GM18498 (cell line): ENCODE results near the gene HES4.

ENCODE experiments used
- ATAC-seq: cut with Tn5 transposase; IDR thresholded peaks from one replicate; pipeline ENCODE4 v1.9.1; 2021; ENCODE audit warnings: mild to moderate bottlenecking, moderate library complexity; ENCODE audit not compliant: unreplicated experiment

The HES4 gene

DNA sequence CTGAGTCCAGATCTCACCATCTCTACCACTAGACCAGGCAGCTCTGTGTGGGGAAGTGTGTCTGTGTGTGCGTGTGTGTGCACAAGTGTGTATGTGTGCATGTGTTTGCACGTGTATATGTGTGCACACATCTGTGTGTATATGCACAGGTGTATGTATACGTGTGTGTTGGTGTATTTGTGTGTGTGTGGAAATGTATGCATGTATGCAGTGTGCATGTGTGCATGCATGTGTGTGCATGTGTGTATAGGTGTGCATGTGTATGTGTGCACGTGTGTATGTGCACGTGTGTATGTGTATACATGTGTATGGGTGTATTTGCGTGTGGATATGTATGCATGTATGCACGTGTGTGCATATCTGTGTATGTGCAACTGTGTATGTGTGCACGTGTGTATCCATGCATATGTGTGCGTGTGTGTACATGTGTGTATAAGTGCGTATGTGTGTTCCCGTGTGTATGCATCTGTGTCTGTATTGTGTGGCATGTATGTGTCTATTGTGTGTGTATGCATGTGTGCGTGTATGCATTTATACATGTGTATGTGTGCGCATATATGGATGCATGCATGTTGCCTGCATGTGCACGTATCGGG is 30.5 kb downstream of the HES4 start:
- no peak for ATAC-seq

DNA sequence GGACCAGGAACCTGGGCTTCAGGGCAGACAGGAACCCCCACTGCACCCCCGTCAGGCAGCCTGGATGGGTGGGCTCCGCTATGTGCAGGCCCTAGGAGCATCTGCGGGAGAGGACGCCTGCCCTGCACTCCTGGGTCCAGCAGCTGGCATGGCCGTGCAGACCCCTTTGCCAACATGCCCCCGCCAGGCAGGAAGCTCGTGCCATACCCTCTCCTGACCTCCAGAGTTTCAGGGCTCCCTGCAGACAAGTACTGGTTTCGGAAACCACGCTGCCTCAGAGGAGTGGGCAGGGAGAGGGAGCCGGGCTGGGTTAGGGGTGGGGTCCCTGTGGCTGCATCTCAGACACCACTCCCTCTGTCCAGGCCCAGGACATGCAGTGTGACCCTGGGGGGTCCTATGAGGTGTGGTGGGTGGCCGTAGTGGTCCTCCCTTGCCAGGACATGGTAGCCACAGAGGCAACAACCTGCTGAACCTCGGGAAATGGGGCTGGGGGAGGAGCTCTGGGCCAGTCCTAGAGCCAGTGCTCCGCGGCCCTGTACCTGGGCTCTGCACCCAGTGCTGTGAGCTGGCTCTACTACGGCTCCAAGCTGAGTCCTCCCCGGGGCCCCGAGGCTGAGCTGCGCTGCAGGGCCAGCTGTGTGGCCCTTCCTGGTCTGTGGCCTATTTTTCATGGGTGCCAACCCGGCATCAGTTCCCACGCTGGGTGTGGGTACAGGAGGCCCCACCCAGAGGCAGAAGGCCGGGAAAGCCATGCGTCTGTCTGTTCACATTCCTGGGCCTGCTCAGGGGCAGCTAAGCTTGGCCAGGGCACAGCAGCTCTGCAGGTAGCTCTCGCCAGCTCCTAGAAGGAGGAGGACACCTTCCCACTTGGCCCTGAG is 32.2 kb downstream of the HES4 start:
- no peak for ATAC-seq

DNA sequence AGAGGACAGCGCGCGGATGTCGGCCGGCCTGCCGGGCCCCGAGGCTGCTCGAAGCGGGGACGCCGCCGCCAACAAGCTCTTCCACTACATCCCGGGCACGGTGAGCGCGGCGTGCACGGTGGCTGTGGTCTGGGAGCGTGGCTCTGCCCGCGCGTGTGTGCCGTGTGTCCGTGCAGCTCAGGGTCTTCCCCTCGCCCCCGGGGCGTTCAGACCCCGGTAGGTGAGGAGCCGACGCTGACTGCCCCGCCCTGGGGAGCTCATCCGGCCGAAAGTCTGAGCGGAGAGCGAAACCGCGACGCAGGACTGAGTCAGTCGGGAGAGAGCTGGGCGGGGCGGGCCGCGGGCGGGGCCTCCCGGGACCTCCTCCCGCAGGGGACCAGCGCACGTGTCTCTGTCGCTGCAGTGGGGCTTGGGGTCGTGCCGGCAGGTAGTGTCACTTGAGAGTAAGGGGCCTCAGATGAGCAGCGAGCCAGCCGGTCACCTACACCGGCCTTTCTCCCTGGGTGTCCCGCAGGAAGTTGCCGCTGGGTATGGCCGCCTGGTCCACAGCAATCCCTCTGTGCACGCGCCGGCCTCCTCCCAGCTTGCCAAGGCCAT is 33.1 kb downstream of the HES4 start:
- peak; percentile 70 for ATAC-seq

DNA sequence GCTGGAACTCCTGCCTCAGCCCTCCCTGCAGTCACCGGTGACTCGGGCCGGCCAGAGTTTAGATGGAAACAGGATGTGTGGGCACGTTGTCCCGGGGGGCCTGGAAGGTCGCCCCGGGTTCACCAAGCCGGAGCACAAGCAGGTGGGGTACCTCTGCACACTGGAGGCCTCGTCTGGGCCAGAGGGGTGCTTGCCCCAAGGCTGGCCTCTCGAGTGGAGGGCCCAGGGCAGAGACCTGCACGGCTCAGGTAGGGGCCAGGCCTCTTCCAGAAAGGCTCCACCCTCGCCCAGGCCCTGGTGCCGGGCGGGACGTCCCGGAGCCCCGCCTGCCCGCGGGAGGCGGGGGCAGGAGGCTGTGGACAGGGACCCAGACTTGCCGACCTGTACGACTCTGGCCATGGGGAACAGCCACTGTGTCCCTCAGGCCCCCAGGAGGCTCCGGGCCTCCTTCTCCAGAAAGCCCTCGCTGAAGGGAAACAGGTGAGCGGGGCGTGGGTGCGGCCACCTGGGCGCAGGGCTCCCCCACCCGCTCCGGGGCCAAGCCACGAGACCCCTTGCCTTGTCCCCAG is 33.7 kb downstream of the HES4 start, which contains the start of gene PLEKHN1:
Gene PLEKHN1 (plus strand): TSS at position 348 of the 569 bp plus-strand sequence. CDS start 50 bp downstream, at position 398.
- ATAC-seq: peak; percentile 38

DNA sequence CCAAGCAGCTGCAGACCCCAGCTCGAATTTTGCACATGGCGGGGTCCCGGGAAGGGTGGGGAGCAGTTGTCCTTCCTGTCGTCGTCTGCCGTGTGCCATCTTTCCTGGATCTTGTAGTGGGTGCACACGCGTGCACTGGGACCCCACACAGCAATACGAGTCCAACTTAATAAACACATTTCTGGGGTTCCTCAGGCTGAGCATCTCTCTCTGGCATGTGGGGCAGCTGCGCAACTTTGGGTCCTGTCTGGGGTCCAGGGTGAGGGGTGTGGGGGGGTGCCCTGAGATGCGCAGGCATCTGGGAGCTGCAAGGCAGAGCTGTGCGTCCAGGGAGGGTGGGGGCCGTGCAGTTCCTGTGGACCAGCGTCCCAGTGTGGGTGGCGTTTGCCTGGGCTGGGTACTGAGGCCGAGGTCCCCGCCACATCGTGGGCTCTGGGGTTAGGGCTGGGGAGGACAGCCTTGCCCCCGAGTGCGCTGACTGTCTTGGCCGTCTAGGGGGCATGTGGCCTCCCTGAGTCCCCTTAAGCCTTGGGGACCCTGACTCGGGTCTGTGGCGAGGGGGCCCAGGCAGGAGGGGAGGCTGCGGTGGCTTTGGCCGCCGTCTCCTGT is 34.3 kb downstream of the HES4 start:
- ATAC-seq: no peak

DNA sequence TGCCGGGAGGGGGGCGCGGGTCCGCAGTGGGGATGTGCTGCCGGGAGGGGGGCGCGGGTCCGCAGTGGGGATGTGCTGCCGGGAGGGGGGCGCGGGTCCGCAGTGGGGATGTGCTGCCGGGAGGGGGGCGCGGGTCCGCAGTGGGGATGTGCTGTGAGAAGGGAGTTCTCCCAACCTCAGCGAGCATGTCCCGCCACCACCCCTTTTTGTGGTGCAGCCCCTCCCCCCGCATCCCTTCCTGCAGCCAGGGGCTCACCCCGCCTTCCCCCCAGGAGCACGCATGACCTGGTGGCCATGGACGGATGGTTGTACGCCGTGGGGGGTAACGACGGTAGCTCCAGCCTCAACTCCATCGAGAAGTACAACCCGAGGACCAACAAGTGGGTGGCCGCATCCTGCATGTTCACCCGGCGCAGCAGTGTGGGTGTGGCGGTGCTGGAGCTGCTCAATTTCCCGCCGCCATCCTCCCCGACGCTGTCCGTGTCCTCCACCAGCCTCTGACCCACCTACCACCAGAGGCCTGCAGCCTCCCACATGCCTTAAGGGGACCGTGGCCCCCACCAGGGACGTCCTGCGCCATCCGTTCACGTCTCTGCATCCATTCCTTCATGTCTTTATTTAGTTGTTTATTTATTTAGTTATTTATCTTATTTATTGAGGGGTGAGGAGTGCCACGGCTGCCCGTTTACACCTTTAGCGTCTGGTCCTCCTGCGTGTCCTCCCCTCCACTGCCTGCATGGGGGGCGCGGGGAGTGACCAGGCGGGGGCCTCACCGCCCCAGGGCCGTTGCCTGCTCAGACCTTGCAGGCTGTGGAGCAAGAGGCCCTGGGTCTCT is 35.0 kb downstream of the HES4 start:
- no peak for ATAC-seq

DNA sequence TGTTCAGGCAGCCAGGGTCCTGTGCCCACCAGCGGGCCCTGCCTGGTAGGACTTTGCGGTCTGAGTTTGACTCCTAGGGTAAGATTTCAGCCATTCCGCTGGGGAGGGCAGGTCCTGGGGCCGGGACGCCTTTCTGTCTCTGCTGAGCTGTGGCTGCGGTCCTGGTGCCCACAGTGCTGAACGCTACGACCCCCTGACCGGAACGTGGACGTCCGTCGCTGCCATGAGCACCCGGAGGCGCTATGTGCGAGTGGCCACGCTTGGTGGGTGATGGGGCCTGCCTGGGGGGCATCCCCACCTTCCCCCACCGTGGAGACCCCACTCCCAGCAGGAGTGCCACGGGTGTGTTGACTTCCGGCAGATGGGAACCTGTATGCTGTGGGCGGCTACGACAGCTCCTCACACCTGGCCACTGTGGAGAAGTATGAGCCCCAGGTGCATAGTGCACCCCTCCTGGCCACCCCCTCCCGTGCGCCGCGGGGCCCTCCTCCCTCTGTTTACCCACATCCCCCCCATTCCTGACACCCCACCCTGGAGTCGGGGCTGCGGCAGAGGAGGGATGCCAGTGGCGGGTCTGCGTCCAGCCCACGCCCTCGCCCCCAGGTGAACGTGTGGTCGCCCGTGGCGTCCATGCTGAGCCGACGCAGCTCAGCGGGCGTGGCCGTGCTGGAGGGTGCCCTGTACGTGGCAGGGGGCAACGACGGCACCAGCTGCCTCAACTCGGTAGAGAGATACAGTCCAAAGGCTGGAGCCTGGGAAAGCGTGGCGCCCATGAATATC is 36.0 kb downstream of the HES4 start:
- ATAC-seq: no peak

DNA sequence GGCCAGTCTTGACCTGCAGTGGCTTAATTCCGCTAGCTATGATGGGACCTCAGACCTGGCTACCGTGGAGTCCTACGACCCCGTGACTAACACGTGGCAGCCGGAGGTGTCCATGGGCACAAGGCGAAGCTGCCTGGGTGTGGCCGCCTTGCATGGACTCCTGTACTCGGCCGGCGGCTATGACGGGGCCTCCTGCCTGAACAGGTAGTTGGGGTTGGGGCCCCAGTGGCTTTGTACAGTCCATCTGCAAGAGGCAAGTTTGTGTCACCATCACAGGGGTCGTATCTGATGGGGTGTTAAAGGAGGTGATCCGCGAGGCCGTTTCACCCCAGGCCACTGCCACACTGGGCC is 36.6 kb downstream of the HES4 start:
- no peak for ATAC-seq

DNA sequence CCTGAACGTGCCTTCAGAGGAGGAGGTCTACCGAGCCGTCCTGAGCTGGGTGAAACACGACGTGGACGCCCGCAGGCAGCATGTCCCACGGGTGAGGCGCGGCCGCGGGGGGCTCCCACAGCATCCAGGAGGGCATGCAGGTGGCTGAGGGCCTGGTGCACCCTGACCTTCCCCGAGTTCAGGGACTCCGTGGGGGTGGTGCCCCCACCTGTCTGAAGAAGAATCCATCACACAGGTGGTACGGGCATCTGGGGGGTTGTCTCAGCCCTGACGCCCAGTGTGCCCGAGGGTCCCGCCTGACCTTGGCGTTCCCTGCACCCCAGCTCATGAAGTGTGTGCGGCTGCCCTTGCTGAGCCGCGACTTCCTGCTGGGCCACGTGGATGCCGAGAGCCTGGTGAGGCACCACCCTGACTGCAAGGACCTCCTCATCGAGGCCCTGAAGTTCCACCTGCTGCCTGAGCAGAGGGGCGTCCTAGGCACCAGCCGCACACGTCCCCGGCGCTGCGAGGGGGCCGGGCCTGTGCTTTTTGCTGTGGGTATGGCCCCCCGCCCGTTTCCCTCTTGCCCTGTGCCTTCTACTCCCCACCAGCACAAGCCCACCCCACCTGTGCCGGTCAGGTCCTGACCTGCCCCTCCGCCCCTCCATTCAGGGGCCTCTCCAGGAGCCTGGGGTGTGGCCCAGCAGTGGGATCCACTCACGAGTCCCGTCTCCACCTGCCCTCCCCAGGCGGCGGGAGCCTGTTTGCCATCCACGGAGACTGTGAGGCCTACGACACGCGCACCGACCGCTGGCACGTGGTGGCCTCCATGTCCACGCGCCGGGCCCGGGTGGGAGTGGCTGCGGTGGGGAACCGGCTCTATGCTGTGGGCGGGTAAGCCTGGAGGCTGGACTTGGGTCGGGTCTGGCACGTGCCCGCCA is 37.3 kb downstream of the HES4 start:
- no peak for ATAC-seq

DNA sequence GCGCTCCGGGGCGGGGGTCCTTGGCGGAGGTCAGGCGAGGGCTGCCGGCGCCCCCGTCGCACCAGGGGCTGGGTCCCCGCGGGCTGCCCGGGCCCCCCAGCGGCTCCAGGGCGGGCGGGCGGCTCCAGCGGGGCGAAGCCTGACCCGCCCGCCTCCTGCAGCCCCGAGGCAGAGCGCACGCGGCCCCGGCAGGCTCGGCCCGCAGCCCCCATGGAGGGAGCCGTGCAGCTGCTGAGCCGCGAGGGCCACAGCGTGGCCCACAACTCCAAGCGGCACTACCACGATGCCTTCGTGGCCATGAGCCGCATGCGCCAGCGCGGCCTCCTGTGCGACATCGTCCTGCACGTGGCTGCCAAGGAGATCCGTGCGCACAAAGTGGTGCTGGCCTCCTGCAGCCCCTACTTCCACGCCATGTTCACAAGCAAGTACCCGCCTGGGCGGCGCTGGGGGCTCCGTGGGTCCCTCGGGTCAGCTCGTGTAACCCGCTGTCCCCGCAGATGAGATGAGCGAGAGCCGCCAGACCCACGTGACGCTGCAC is 38.7 kb downstream of the HES4 start:
- peak; percentile 11 for ATAC-seq

DNA sequence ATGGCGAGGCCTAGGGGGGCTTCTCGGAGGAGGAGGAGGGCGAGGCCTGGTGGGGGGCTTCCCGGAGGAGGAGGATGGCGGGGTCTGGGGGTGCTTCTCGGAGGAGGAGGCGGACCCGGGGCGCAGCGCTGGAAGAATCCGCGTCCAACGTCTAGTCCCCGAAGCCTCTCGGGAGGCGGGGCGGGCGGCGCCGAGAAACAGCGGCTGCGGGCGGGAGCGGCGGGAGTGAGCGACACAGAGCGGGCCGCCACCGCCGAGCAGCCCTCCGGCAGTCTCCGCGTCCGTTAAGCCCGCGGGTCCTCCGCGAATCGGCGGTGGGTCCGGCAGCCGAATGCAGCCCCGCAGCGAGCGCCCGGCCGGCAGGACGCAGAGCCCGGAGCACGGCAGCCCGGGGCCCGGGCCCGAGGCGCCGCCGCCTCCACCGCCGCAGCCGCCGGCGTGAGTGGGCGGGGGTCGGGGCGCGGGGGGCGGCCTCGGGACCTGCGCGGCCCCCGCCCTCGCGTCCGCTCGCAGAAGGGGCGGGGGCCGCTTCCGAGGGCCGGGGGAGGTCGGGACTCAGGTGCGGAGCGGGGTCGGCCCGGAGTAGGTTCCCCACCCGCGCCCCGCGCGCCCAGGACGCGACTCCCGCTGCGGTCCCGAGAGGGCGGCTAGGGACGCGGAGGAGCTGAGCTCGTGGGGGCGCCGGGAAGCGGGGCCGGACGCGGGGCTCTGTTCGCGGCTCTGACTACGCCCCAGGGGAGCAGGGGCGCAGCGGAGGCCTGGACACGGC is 39.4 kb downstream of the HES4 start, which contains the start of gene KLHL17:
Gene KLHL17 (plus strand): TSS at position 222 of the 769 bp plus-strand sequence. CDS start 110 bp downstream, at position 332.
- ATAC-seq: peak; percentile 43

DNA sequence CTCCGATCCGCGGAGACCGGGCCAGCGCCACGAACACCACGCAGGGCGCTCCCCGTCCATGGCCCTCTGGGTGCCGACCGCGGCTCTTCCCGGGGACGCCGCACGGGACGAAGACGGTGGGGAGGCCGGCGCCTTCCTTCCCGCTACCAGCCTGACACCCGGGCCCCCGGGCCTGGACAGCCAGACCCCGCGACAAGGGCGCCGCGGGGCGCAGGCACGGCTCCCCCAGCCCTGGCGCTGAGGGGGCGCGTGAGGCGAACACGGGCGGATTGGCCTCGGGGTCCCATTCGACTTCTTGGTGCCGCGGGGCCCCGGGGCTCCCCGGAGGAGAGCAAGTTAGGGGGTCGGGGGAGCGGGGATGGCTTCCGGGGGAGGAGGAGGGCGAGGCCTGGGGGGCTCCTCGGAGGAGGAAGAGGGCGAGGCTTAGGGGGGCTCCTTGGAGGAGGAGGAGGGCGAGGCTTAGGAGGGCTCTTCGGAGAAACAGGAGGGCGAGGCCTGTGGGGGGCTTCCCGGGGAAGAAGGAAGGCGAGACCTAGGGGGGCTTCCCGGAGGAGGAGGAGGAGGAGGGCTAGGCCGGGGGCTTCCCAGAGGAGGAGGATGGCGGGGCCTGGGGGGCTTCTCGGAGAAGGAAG is 40.0 kb downstream of the HES4 start:
- ATAC-seq: no peak

DNA sequence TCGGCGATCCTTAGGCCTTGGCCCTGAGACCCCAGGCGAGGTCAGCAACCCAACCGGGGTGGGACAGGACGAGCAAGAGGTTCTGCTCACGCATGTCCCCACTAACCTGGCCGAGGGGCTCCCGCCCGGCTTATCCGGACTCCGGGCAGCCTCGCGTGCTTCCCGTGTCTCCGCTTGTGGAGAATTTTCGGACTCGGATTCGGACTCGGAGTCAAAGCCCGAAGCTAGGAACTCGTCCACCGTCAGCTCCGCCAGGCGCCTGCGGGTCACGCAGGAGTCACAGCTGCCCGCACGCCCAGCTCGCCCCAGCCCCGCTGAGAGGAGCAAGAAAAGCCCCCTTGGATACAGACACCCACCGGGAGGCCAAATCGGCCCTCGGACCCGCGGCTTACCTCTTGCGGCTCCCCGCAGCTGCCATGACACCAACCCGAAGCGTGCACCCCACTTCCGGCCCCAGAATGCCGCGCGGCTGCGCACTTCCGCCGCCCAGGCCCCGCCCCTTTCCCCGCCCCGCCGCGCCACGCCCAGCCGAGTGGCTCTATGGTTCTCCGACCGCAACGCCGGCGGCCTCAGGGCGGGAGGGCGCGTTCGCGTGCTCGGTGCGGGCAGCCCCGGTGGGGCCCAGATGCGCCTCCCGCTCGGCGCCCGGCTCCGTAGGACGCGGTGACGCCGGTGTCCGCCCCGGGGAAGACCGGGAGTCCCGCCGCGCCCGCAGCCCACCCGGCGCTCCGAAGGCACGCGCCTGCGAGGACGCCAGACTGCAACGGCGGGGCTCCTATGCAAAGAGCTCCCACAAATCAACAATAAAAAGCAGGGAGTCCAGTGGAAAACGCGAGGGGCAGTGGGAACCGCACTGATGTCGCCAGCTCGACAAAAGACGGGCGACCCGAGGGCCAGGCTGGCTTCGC is 40.8 kb downstream of the HES4 start, which contains the start of gene NOC2L:
Gene NOC2L (minus strand): TSS at position 434 of the 908 bp plus-strand sequence. CDS start 16 bp downstream, at position 418.
- peak; percentile 76 for ATAC-seq

DNA sequence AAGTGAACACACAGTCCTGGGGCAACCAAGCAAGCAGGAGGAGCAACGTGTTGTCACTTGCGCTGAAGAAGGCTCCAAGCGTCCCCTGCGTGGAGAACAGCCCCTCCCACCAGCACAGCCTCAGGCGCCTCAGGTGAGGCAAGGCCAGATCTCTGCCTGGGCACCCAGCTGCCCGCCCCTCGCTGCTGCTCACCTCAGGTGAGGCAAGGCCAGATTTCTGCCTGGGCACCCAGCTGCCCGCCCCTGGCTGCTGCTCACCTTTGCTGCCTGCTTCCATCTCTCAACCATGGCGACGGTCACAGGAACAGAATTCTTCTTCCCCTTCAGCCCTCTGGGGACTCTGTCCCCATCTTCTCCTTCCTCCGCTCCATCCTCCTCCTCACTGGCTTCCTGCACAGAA is 43.3 kb downstream of the HES4 start:
- ATAC-seq: no peak

DNA sequence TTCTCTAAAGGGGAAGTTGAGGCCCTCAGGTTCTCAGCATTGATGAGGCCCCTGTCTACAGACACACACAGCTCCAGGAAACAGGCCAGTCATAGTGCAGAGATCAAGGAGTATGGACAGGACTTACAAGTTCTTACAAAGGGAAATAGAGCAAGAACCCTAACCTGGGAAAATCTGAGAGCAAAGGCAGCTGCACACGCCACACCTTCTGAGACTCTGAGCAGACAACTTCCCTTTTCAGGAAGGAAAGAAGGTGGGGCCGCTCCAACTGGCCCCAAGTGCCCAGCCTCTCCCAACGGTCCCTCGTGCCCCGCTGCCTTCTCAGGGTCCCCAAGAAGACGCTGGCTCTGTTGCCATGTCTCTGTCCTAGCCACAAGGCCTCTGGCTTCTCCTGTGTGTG is 44.4 kb downstream of the HES4 start:
- ATAC-seq: no peak

DNA sequence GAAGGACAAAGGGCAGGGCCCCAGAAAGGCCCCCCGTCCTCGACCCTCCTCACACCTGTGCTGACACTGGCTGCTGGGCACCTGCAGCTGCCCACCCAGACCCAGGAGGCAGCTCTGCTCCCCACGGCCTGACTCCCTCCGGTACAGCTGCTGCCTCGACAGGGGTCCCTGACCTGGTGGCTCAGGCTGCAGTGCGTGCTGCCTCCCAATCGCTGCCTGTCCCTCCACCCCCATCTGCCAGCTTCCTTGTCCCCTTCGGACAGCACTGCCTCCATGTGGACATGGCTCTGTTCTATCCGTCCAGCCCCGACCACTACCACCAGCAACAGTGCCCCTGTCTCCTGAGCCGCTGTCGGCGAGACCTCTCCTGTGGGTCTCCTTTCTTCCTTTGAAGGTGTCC is 45.0 kb downstream of the HES4 start:
- no peak for ATAC-seq
